DOHH2 (cell line): Measurements from ENCODE around the gene HIVEP1.

Experiments used
- EZH2phosphoT487 ChIP-seq: fragments of 200-600 bp; sonication (generic); IDR thresholded peaks from 2 replicates; pipeline ENCODE4 v1.6.1; 2017; ENCODE audit warnings: borderline replicate concordance, mild to moderate bottlenecking, antibody characterized with exemption, low read length, moderate library complexity, mixed read lengths
- TF ChIP-seq, protein P1 (sequence below): fragments of 200-600 bp; sonication (generic); IDR thresholded peaks from one replicate; pipeline ENCODE4 v1.5.1; 2014; ENCODE audit warnings: antibody characterized with exemption, mild to moderate bottlenecking, low read depth, low read length; ENCODE audit not compliant: poor library complexity, severe bottlenecking

DNA sequence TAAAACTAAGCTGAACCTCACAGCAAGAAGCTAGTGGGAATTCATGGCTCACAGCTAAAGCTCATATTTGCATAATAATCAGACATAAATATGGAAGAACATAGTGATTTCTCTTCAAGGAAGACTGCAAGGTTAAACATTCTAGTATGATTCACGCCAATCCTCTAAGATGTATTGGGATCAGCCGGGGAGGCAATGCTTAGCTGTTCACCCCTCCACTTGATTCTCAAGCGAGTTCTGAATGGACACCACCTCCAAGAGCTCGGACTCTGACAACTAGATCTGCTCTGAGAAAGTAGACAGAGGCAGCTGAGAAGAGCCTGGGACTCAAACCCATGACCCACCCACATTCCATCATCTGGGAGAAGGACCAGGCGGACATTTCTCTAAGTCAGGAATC is 159.6 kb downstream of the HIVEP1 start:
- TF ChIP-seq, protein P1, sequence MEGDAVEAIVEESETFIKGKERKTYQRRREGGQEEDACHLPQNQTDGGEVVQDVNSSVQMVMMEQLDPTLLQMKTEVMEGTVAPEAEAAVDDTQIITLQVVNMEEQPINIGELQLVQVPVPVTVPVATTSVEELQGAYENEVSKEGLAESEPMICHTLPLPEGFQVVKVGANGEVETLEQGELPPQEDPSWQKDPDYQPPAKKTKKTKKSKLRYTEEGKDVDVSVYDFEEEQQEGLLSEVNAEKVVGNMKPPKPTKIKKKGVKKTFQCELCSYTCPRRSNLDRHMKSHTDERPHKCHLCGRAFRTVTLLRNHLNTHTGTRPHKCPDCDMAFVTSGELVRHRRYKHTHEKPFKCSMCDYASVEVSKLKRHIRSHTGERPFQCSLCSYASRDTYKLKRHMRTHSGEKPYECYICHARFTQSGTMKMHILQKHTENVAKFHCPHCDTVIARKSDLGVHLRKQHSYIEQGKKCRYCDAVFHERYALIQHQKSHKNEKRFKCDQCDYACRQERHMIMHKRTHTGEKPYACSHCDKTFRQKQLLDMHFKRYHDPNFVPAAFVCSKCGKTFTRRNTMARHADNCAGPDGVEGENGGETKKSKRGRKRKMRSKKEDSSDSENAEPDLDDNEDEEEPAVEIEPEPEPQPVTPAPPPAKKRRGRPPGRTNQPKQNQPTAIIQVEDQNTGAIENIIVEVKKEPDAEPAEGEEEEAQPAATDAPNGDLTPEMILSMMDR: no peak
- no peak for TF ChIP-seq EZH2phosphoT487
